CD4-positive, alpha-beta T cell treated with Interleukin-6 at 100 ng/mL for 8 hours (primary cell): ENCODE measurements around the gene FNBP1L.

ENCODE experiments used
- DNase-seq: peaks from one replicate; pipeline ENCODE4 v3.0.0-alpha.2; 2020; ENCODE audit warnings: mixed read lengths, low spot score

The FNBP1L gene

GRCh38 chr1:93447481-93448291 is at the start of gene FNBP1L:
TSS of gene FNBP1L (plus strand) at chr1:93448118. CDS start at chr1:93448282, 164 bp downstream.
- peak; percentile 55 for DNase-seq

- DNase-seq: no peak
Measured at GRCh38 chr1:93399781-93400180, 48.1 kb upstream of the FNBP1L start.

- no peak for DNase-seq
Measured at GRCh38 chr1:93408203-93408602, 39.7 kb upstream of the FNBP1L start.

GRCh38 chr1:93411000-93411399 is 36.9 kb upstream of the FNBP1L start:
- DNase-seq: no peak

- no peak for DNase-seq
Measured at GRCh38 chr1:93414749-93415148, 33.2 kb upstream of the FNBP1L start.

- DNase-seq: no peak
Measured at GRCh38 chr1:93415296-93415695, 32.6 kb upstream of the FNBP1L start.

- DNase-seq: no peak
Measured at GRCh38 chr1:93416183-93416582, 31.7 kb upstream of the FNBP1L start.

- DNase-seq: no peak
Measured at GRCh38 chr1:93419344-93419743, 28.6 kb upstream of the FNBP1L start.

GRCh38 chr1:93420400-93420799 is 27.5 kb upstream of the FNBP1L start:
- DNase-seq: no peak

GRCh38 chr1:93426181-93426580 is 21.7 kb upstream of the FNBP1L start:
- no peak for DNase-seq

GRCh38 chr1:93427656-93428055 is 20.3 kb upstream of the FNBP1L start:
- no peak for DNase-seq

GRCh38 chr1:93433407-93433961 is 14.4 kb upstream of the FNBP1L start:
- DNase-seq: no peak

- DNase-seq: no peak
Measured at GRCh38 chr1:93434088-93434487, 13.8 kb upstream of the FNBP1L start.

GRCh38 chr1:93434987-93435386 is 12.9 kb upstream of the FNBP1L start:
- DNase-seq: no peak

GRCh38 chr1:93435443-93435842 is 12.5 kb upstream of the FNBP1L start:
- no peak for DNase-seq

GRCh38 chr1:93436496-93436895 is 11.4 kb upstream of the FNBP1L start:
- no peak for DNase-seq

- DNase-seq: no peak
Measured at GRCh38 chr1:93437976-93438605, 9.8 kb upstream of the FNBP1L start.

GRCh38 chr1:93438716-93439115 is 9.2 kb upstream of the FNBP1L start:
- DNase-seq: no peak

GRCh38 chr1:93440272-93440671 is 7.6 kb upstream of the FNBP1L start:
- DNase-seq: no peak

GRCh38 chr1:93440706-93441105 is 7.2 kb upstream of the FNBP1L start:
- no peak for DNase-seq

- no peak for DNase-seq
Measured at GRCh38 chr1:93441589-93441988, 6.3 kb upstream of the FNBP1L start.

GRCh38 chr1:93442008-93442666 is 5.8 kb upstream of the FNBP1L start:
- no peak for DNase-seq

GRCh38 chr1:93442741-93443140 is 5.2 kb upstream of the FNBP1L start:
- no peak for DNase-seq
